Measurements from ENCODE around the gene RUFY3. TPM values are rescaled to one million over a fixed set of nuclear protein-coding genes. Genes with fewer than 3 reads are reported as not detected.
"Not testable (repeated sequence)": the region's sequence is repeated elsewhere in the genome, so short reads cannot be mapped to it uniquely, and the experiment has no call there.

RUFY3 gene
- total and polyA plus RNA-seq, 2 experiments from 2014 or later, result 28.1 to 43.7 TPM

DNA sequence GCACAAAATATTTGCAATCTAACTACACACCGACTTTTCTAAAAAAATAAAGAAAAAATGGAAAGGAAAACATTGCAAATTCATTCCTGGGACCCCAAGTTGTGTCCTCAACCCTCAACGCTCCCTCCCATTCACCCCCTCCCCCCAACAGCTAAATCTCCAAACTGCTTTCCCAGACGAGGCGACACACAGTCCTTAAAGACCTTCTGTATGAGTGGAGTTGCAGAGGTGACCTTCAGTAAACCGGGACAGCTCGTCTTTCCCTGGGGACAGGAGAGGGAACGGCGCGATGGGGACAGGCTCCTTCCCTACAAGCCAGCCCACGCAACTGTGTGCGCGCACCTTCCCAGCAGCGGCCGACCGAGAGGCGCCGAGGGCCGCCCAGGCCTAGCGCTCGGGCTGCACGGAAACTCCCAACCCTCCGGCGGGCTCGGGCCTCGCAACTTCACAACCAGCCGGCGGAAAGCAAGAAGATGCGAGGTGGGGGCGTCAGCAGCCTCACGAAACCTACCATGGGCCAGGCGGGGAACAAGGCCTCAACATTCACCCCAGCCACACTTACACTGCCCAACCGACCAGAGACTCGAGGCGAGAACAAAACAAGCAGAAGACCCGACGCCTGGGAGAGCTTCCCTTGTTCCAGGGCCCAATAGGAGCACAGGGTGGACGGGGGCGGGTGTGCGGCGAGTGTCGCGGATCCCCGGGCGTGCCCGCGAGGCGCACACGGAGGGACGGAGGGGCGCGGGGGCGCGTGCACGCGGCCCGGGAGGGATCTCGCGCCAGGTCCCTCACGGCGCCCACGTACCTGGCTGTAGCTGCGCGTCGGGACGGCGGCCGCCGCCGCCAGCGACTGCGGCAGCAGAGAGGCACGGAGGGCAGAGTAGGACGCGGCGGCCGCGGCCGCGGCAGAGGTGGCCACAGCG, 117.2 kb downstream of the RUFY3 start:
- Histone ChIP-seq H3K27ac (peak overlapping the region; percentile 95), H3K4me3 (peak overlapping the region; percentile 96), H3K36me3 (peaks cover 14% of the 10 kb centered on the region), H3K9me3 (ENCODE audit: low read depth) (no peaks in the 10 kb centered on the region), H3K27me3 (peaks cover 3% of the 10 kb centered on the region), H3K4me1 (ENCODE audit: low read depth) (peaks cover 10% of the 10 kb centered on the region)
- DNase-seq (ENCODE audit: low read depth in 1 of 2, low spot score in 1 of 2), result peak; percentile 74 to 77
- TF ChIP-seq, protein P1, sequence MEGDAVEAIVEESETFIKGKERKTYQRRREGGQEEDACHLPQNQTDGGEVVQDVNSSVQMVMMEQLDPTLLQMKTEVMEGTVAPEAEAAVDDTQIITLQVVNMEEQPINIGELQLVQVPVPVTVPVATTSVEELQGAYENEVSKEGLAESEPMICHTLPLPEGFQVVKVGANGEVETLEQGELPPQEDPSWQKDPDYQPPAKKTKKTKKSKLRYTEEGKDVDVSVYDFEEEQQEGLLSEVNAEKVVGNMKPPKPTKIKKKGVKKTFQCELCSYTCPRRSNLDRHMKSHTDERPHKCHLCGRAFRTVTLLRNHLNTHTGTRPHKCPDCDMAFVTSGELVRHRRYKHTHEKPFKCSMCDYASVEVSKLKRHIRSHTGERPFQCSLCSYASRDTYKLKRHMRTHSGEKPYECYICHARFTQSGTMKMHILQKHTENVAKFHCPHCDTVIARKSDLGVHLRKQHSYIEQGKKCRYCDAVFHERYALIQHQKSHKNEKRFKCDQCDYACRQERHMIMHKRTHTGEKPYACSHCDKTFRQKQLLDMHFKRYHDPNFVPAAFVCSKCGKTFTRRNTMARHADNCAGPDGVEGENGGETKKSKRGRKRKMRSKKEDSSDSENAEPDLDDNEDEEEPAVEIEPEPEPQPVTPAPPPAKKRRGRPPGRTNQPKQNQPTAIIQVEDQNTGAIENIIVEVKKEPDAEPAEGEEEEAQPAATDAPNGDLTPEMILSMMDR (IDR thresholded peaks at IDR 0.05; ENCODE audit: low read depth, low read length), result no peak

DNA sequence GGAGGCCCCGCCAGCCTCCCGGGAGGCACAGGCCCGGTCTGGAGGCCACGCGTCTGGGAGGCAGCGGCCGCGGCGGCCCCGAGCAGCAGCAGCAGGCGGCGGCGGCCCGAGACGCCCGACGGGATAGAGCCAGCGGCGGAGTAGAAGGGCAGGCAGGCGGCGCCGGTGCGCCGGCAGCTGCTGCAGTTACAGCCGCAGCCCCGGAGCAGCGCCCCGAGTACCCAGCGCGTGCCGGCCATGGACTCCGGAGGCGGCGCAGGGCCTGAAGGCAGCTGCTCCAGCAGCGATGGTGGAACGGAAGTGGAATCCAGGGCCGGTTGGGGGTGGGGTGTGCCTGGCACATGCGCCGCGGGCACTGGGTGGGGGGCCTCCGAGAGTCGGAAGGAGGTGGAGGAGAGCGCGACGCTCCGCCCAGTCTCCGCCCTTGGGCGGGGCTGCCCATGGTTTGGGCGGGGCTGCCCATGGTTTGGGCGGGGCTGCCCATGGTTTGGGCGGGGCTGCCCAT, 117.9 kb downstream of the RUFY3 start, which contains the start of gene GRSF1:
TSS of gene GRSF1 (minus strand) at position 302 of the 505 bp plus-strand sequence. CDS start at position 239, 63 bp downstream.
- peaks cover 9% of the 10 kb centered on the region for H3K36me3 ChIP-seq
- peak within 1 kb of the TSS; percentile 95 for H3K27ac ChIP-seq
- peaks cover 10% of the 10 kb centered on the region for H3K4me1 ChIP-seq (ENCODE audit: low read depth)
- no peaks in the 10 kb centered on the region for H3K9me3 ChIP-seq (ENCODE audit: low read depth)
- H3K4me3 ChIP-seq, result peak within 1 kb of the TSS; percentile 96
- DNase-seq (ENCODE audit: low read depth in 1 of 2, low spot score in 1 of 2), result peak; percentile 95 to 96
- TF ChIP-seq, protein P1 (IDR thresholded peaks at IDR 0.05; ENCODE audit: low read depth, low read length), result no peak
- peaks cover 3% of the 10 kb centered on the region for H3K27me3 ChIP-seq

DNA sequence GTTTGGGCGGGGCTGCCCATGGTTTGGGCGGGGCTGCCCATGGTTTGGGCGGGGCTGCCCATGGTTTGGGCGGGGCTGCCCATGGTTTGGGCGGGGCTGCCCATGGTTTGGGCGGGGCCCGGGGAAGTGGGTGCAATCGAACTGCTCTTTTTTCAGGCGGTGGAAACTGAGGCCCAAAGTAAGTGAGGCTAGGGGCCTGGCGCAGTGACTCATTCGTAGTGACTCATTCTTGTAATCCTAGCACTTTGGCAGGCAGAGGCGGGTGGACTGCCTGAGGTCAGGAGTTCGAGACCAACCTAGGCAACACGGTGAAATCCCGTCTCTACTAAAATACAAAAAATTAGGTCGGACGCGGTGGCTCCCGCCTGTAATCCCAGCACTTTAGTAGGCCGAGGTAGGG, 118.4 kb downstream of the RUFY3 start:
- H3K4me1 ChIP-seq (ENCODE audit: low read depth); H3K27ac ChIP-seq; H3K4me3 ChIP-seq; H3K9me3 ChIP-seq (ENCODE audit: low read depth); H3K27me3 ChIP-seq; H3K36me3 ChIP-seq: not testable (repeated sequence)
- peak; percentile 24 to 47 for DNase-seq (ENCODE audit: low read depth in 1 of 2, low spot score in 1 of 2)

DNA sequence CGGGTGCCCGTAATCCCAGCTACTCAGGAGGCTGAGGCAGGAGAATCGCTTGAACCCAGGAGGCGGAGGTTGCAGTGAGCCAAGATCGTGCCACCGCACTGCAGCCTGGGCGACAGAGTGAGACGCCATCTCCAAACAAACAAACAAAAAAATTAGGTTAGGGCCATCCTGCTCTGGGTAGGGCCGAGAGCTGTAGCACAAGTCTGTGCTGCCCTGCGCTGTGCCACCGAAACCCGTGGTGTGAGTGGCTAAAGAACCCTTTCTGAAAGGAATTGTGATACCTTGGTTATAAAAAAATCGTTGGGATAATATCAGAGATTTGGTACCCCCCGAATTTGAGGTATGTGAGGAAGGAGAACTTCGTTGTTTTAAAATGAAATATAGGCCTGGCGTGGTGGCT, 118.9 kb downstream of the RUFY3 start:
- H3K4me1 ChIP-seq (ENCODE audit: low read depth); H3K4me3 ChIP-seq; DNase-seq (ENCODE audit: low read depth in 1 of 2, low spot score in 1 of 2); H3K27ac ChIP-seq; H3K36me3 ChIP-seq; H3K9me3 ChIP-seq (ENCODE audit: low read depth); H3K27me3 ChIP-seq: not testable (repeated sequence)

DNA sequence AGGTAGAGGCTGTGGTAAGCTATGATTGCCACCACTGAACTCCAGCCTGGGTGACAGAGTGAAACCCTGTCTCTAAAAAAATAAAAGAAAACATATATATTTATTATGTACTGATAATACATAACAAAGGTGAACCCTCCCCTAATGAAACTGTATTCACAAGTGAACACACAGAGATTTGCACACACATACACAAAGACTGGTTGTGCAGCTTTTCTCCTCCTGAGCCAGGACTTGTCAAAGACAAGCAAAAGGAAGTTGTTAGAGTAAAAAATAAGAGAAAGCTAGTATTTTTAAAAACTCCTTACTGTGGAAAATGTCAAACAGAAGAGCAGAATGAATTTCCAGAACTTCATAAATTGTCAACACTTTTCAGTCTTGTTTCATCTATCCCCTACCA, 119.4 kb downstream of the RUFY3 start:
- Histone ChIP-seq H3K4me1 (ENCODE audit: low read depth) (peaks cover 10% of the 10 kb centered on the region), H3K27ac (peak overlapping the region; percentile 72), H3K4me3 (no peak overlapping the region), H3K36me3 (no peaks in the 10 kb centered on the region), H3K27me3 (peaks cover 3% of the 10 kb centered on the region), H3K9me3 (ENCODE audit: low read depth) (no peaks in the 10 kb centered on the region)
- DNase-seq (ENCODE audit: low read depth in 1 of 2, low spot score in 1 of 2), result no peak
- TF ChIP-seq, protein P1 (IDR thresholded peaks at IDR 0.05; ENCODE audit: low read depth, low read length), result no peak

DNA sequence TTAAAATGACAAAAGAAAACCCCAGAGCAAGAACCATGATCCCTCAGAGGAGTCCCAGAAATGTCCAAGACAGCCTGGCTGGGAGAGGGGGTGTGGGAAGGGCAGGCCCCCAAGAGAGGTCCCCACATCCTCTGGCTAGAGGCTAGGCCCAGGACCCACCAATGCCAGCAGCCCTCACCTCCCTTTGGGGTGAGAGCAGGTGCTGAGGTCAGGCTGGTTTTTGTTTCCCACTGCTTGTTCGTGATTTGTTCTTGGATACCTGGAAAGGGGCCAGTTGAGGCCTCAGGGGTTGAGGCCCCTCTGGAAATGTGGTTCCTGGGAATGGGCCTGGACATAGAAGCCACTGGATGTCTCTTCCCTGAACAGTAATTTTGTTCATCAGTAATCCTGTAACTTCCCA, 120.2 kb downstream of the RUFY3 start:
- Histone ChIP-seq H3K27me3 (peaks cover 3% of the 10 kb centered on the region), H3K27ac (peak overlapping the region; percentile 72), H3K36me3 (no peaks in the 10 kb centered on the region), H3K4me3 (no peak overlapping the region), H3K9me3 (ENCODE audit: low read depth) (no peaks in the 10 kb centered on the region), H3K4me1 (ENCODE audit: low read depth) (peaks cover 3% of the 10 kb centered on the region)
- TF ChIP-seq, protein P1 (IDR thresholded peaks at IDR 0.05; ENCODE audit: low read depth, low read length), result no peak
- peak in 1 of 2 donors; percentile 17 for DNase-seq (ENCODE audit: low read depth in 1 of 2, low spot score in 1 of 2)

Data from cardiac muscle cell (in vitro differentiated cells and primary cell).